22Rv1 (cell line): ENCODE measurements around the gene WDR17.

Experiments
- H3K27ac ChIP-seq: fragments of 450-650 bp; 2 replicates; pipeline ENCODE4 v1.5.1; 2017
- CTCF ChIP-seq: fragments of 450-650 bp; IDR thresholded peaks from 2 replicates; pipeline ENCODE4 v1.5.1; 2017; ENCODE audit warnings: mild to moderate bottlenecking
- ZFX ChIP-seq: fragments of 450-650 bp; IDR thresholded peaks from 2 replicates; pipeline ENCODE4 v1.6.1; 2017; ENCODE audit warnings: antibody characterized with exemption, borderline replicate concordance

The WDR17 gene

GRCh38 chr4:176053785-176054184, 11.9 kb upstream of the WDR17 start:
- no peak for TF ChIP-seq ZFX
- no peak for TF ChIP-seq CTCF
- no peak overlapping the region for H3K27ac ChIP-seq

- peak; percentile 51 for TF ChIP-seq CTCF
- TF ChIP-seq ZFX = no peak
- no peak overlapping the region for H3K27ac ChIP-seq
These were observed 10.7 kb upstream of the WDR17 start for GRCh38 chr4:176054942-176055341.

- TF ChIP-seq ZFX (no peak), CTCF (no peak)
- H3K27ac ChIP-seq = no peak overlapping the region
These were observed 1.9 kb upstream of the WDR17 start for GRCh38 chr4:176063718-176064117.

GRCh38 chr4:176064539-176064938, 1.1 kb upstream of the WDR17 start:
- TF ChIP-seq CTCF (no peak), ZFX (no peak)

GRCh38 chr4:176066757-176067156, 1.1 kb downstream of the WDR17 start:
- TF ChIP-seq ZFX (no peak), CTCF (no peak)
- peak overlapping the region; percentile 83 for H3K27ac ChIP-seq

More at GRCh38 chr4:176064539-176064938, 1.1 kb upstream of the WDR17 start:
- peak overlapping the region; percentile 83; the same call in 1 of the 2 replicates for H3K27ac ChIP-seq

- no peak overlapping the region for H3K27ac ChIP-seq
These were observed 11.9 kb downstream of the WDR17 start for GRCh38 chr4:176077561-176077960.

GRCh38 chr4:176084769-176085168, 19.1 kb downstream of the WDR17 start:
- TF ChIP-seq CTCF (no peak), ZFX (no peak)
- H3K27ac ChIP-seq = no peak overlapping the region

More at GRCh38 chr4:176077561-176077960, 11.9 kb downstream of the WDR17 start:
- TF ChIP-seq CTCF (no peak), ZFX (no peak)
